Stimulated activated CD8-positive, alpha-beta memory T cell treated with anti-CD3 and anti-CD28 coated beads, Interleukin-4, amount 100 ng/mL, for 24 hours (primary cell): ENCODE measurements around the gene CLEC4A.
A peak's percentile ranks its signal among the peaks of the same experiment; 100 is the strongest.
"Not testable (repeated sequence)": the region's sequence is repeated elsewhere in the genome, so short reads cannot be mapped to it uniquely, and the experiment has no call there.

Experiments used
- DNase-seq: peaks from one replicate; pipeline ENCODE4 v3.0.0-alpha.2; 2020; ENCODE audit warnings: low read depth

Gene CLEC4A

DNA sequence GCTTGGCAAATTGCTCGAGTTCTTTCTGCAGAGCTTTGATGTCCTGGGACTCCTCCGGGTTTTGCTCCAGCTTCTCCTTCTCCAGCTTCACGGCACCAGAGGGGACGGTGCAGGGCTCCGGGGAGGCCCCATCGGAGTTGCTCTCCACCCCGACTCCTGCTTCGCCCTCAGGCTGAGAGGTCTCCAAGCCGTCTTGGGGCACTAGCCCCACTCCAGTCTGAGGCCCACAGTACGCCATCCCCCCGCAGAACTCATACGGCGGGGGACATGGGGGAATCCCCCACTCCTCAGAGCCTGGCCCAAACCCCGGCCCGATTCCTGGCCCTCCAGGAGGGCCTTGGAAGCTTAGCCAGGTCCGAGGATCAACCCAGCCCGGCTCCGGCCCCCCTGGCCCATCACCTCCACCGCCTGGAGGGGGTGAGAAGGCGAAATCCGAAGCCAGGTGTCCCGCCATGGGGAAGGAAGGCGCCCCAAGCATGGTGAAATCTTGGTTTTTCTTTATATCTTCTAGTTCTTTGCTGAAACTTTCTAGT, 11.0 kb downstream of the CLEC4A start:
- DNase-seq = not testable (repeated sequence)

DNA sequence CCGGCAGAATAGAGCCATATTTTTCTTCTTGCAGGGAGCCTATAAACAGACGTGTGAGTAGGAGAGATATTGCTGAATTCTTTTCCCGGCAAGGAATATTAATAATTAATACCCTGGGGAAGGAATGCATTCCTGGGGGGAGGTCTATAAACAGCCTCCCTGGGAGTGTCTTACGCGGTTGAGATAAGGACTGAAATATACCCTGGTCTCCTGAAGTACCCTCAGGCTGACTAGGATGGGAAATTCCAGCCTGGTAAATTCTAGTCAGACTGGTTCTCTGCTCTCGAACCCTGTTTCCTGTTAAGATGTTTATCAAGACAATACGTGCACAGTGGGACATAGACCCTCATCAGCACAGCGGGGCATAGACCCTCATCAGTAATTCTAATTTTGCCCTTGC, 18.2 kb downstream of the CLEC4A start:
- DNase-seq = not testable (repeated sequence)

GRCh38 chr12:8143261-8143660, 19.8 kb downstream of the CLEC4A start:
- DNase-seq = no peak

- DNase-seq = no peak
Measured at GRCh38 chr12:8145754-8146441, 22.5 kb downstream of the CLEC4A start.

DNA sequence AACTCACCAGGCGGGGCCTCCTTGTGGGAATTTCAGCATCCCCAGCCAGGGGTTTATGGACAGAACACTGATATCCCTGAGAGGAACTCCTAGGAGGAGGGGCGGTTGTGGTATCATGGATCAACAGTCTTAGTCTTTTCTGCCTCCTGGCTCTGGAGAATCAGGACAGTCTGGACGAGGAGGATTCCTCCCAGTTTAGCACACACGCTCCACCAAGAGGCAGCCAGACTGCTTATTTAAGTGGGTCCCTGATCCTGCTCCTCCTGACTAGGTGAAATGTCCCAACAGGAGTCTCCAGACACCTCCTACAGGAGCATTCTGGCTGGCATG, 23.0 kb downstream of the CLEC4A start:
- no peak for DNase-seq

DNA sequence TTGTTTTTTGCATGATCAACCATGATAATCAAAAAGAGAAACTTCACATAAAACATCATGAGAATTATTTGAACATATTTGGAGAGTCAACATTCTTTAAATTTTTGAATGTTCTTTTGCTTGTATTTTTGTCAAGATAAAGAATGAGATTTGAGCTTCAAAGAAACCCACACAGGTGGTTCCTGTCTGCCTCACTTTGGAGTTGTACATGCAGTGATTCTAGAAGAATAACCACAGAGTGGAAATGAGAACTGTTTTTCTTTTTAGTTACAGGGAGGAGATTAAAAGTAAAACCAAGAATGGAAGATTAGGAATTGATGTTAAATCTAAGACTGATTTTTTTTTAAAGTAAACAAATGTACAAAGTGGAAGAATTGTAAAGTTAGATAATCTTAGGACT, 31.1 kb downstream of the CLEC4A start:
- DNase-seq = no peak

DNA sequence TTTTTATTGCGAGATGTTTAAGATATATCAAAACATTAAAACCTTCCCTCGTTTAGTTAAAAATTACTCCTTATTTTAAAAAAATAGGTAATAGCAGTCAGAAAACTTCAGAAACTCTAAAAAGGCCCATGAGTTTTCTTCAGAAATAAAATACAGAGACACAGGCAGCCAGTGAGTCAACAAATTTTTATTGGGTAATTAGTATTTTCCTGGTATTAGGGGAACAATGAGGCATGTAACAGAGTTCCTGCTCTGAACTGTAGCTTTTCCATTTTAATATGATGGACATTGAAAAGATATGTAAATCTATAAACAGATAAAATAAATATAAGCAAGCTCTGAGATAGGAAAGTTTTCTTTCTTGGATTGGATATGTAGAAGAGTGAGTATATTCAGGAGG, 33.0 kb downstream of the CLEC4A start:
- no peak for DNase-seq

- no peak for DNase-seq
Measured at GRCh38 chr12:8156845-8157244, 33.4 kb downstream of the CLEC4A start, which contains the start of gene ZNF705A. Gene ZNF705A (plus strand): TSS chr12:8157015. CDS start chr12:8172626, 15,611 bp downstream.

DNA sequence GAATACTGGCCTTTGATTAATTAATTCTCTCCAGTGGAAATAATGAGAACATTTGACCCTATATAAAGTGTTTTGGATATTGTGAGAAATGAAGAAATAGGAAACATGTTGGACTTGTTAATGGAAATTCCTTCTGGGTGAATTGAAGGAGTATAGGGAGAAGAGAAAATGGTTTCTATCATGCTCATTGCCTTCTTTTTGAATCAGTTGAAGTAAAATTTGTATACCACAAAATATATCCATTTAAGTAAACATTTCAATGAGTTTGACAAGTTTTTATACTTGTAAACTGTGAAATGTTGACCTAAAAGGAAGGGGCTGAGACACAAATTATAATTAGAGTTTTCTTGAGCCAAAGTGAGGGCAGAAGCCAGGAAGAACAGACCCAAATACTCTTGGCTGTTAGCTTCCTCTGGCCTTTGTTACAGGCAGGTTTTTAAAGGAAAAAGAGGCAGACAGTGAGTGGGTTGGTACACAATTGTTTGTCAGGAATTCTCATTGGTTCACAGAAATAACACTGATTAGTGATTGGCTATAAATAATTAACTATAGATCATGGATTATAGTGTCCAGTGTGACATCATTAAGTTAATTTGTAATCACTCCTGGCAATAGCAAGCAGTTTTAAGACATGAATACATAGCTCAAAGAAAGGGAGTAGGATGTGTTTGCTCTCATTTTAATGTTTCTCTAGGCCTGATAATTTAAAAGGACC, 34.2 kb downstream of the CLEC4A start:
- DNase-seq = no peak

GRCh38 chr12:8172911-8173310, 49.5 kb downstream of the CLEC4A start:
- DNase-seq = not testable (repeated sequence)

DNA sequence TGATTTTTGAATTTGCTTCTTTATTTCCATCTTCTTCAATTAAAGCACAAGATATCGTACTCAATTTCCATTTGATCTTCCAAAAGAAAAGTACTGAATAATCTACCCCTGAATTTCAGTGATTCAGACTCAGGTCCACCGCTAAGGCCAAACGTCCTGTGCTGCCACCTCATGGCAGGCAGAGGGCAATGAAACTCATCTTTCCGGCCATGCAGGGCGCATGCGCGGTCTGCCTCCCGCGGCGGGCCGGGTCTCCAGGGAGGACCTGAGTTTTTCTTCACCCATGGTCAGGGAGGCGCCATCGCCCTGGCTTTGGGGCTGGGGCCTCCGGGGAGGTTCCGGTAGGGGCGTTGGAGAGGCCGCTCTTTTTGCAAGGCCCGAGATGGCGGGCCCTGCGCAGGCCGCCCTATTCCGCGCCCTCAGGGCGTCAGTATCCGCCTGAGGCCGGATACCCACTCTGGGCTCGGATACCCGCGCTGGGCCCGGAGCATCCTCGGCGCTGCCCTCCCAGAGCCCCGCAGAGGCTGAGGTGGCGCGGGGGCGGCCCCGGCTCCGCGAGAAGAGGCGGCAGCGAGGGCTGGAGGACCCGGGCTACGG, 56.7 kb downstream of the CLEC4A start:
- peak; percentile 75 for DNase-seq

- not testable (repeated sequence) for DNase-seq
Measured at GRCh38 chr12:8181271-8181670, 57.9 kb downstream of the CLEC4A start.

DNA sequence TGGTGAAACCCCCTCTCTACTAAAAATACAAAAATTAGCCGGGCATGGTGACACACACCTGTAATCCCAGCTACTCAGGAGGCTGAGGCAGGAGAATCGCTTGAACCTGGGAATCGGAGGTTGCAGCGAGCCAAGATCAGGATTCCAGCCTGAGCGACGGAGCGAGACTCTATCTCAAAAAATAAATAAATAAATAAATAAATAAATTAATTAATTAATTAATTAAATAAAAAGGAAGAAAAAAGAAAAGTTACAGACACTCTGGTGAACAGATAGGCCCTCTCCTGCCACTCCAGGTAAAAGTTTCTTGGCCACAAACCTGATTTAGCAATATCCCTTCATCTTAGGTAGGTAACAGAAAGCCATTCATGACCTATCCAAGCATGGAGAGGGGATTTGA, 59.5 kb downstream of the CLEC4A start:
- DNase-seq = not testable (repeated sequence)

DNA sequence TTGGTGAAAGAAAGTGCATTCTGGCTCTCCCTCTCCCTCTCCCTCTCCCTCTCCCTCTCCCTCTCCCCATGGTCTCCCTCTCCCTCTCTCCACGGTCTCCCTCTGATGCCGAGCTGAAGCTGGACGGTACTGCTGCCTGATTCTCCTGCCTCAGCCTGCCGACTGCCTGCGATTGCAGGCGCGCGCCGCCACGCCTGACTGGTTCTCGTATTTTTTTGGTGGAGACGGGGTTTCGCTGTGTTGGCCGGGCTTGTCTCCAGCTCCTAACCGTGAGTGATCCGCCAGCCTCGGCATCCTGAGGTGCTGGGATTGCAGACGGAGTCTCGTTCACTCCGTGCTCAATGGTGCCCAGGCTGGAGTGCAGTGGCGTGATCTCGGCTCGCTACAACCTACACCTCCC, 59.9 kb downstream of the CLEC4A start:
- not testable (repeated sequence) for DNase-seq

- not testable (repeated sequence) for DNase-seq
Measured at GRCh38 chr12:8184206-8184605, 60.8 kb downstream of the CLEC4A start.

- DNase-seq = not testable (repeated sequence)
Measured at GRCh38 chr12:8188088-8188487, 64.7 kb downstream of the CLEC4A start.
